H1 (cell line): Measurements from ENCODE around the gene STK39. TPM values are rescaled to one million over a fixed set of nuclear protein-coding genes. Genes with fewer than 3 reads are reported as not detected.

Source experiments
- CTCF ChIA-PET: fragments of 300-600 bp; sonication (Branson Sonifier 250); formaldehyde crosslinking; loops from one replicate; lab custom pipeline; 2021; ENCODE audit not compliant: partially characterized antibody; lab: Charles Lee
- POLR2A ChIA-PET: fragments of 300-600 bp; sonication (Branson Sonifier 250); formaldehyde crosslinking; loops from one replicate; lab custom pipeline; 2021; ENCODE audit warnings: inconsistent platforms; ENCODE audit not compliant: partially characterized antibody; lab: Charles Lee
- DNase-seq, 2 experiments: peaks; one replicate each; pipeline versions ENCODE4 v3.0.0 to v3.0.0-alpha.2; 2010 to 2022; ENCODE audit warnings: low spot score in 2 of 2, low read depth in 1 of 2, mixed read lengths in 1 of 2
- FAIRE-seq: peaks from 2 replicates; lab custom pipeline; 2011; peaks lifted over from hg19 to GRCh38; lab: Jason Lieb, UNC
- H2AFZ ChIP-seq: 2 replicates; pipeline ENCODE4 v1.8.1; 2012; ENCODE audit warnings: low read length, inconsistent platforms
- H2AK5ac ChIP-seq: 2 replicates; pipeline ENCODE4 v1.6.1; 2013; ENCODE audit warnings: low read depth, low read length
- H2BK120ac ChIP-seq: replicated peaks from 2 replicates; pipeline ENCODE3; 2013; ENCODE audit warnings: low read depth, low read length, inconsistent platforms
- H2BK12ac ChIP-seq: 2 replicates; pipeline ENCODE4 v1.6.1; 2013; ENCODE audit warnings: low read depth, low read length
- H2BK15ac ChIP-seq: 2 replicates; pipeline ENCODE4 v1.6.1; 2013; ENCODE audit warnings: low read length
- H2BK20ac ChIP-seq: 2 replicates; pipeline ENCODE4 v1.6.1; 2013; ENCODE audit warnings: low read length
- H2BK5ac ChIP-seq: 2 replicates; pipeline ENCODE4 v1.6.1; 2013; ENCODE audit warnings: low read depth, low read length
- H3K14ac ChIP-seq: 2 replicates; pipeline ENCODE4 v1.6.1; 2013; ENCODE audit warnings: inconsistent platforms; ENCODE audit not compliant: insufficient read length
- H3K18ac ChIP-seq: 2 replicates; pipeline ENCODE4 v1.6.1; 2013; ENCODE audit warnings: low read length; ENCODE audit errors: extremely low read depth
- H3K23ac ChIP-seq: 2 replicates; pipeline ENCODE4 v1.6.1; 2013; ENCODE audit warnings: inconsistent platforms; ENCODE audit not compliant: insufficient read length
- H3K23me2 ChIP-seq: 2 replicates; pipeline ENCODE4 v1.6.1; 2013; ENCODE audit warnings: low read depth, low read length
- H3K27ac ChIP-seq: 2 replicates; pipeline ENCODE4 v1.6.1; 2011; ENCODE audit warnings: low read depth, low read length, inconsistent platforms
- H3K27me3 ChIP-seq, 4 experiments: replicated peaks in 1 of 4; 1 replicate in 1 of 4; 2 replicates in 3 of 4; pipeline versions ENCODE4 v1.6.1 to v1.8.1; 2011 to 2013; ENCODE audit warnings: low read length in 3 of 4, mild to moderate bottlenecking in 3 of 4, inconsistent platforms in 2 of 4, mixed read lengths in 2 of 4, moderate library complexity in 1 of 4; ENCODE audit not compliant: control insufficient read depth in 3 of 4, insufficient read depth in 3 of 4; ENCODE audit errors: extremely low read depth in 1 of 4
- H3K36me3 ChIP-seq, 4 experiments: 2 replicates each; pipeline versions ENCODE4 v1.6.1 to v1.8.1; 2011 to 2013; ENCODE audit warnings: mild to moderate bottlenecking in 4 of 4, low read length in 3 of 4, moderate library complexity in 2 of 4, control low read depth in 1 of 4, inconsistent platforms in 1 of 4; ENCODE audit not compliant: insufficient read depth in 4 of 4, control insufficient read depth in 2 of 4
- H3K4ac ChIP-seq: replicated peaks from 2 replicates; pipeline ENCODE3; 2013; ENCODE audit warnings: low read length, low read depth, mixed read lengths, inconsistent platforms; ENCODE audit not compliant: insufficient read length
- H3K4me1 ChIP-seq, 4 experiments: replicated peaks in 1 of 4; 1 replicate in 1 of 4; 2 replicates in 3 of 4; pipeline versions ENCODE4 v1.6.1 to v1.8.1; 2011 to 2013; ENCODE audit warnings: low read length in 3 of 4, inconsistent platforms in 2 of 4, mixed read lengths in 1 of 4; ENCODE audit not compliant: insufficient read depth in 4 of 4, control insufficient read depth in 3 of 4
- H3K4me2 ChIP-seq, 2 experiments: 2 replicates each; pipeline versions ENCODE4 v1.6.1 to v1.8.1; 2011 to 2013; ENCODE audit warnings: low read depth in 2 of 2, low read length in 2 of 2, control low read depth in 1 of 2, inconsistent platforms in 1 of 2, mild to moderate bottlenecking in 1 of 2; ENCODE audit not compliant: insufficient read depth in 1 of 2
- H3K4me3 ChIP-seq, 4 experiments: fragments of 200-600, 300-600 bp in 1 of 4; sonication (generic), shearing (Covaris generic), sonication (Bioruptor Twin) in 1 of 4; 2 replicates each; pipeline versions ENCODE4 v1.5.1 to v1.8.1; 2011 to 2016; ENCODE audit warnings: low read length in 4 of 4, low read depth in 3 of 4, control low read depth in 2 of 4, inconsistent platforms in 2 of 4, mild to moderate bottlenecking in 2 of 4, mixed read lengths in 1 of 4, moderate library complexity in 1 of 4; ENCODE audit not compliant: insufficient read depth in 2 of 4; ENCODE audit errors: extremely low read depth in 1 of 4
- H3K56ac ChIP-seq: replicated peaks from 2 replicates; pipeline ENCODE3; 2013; ENCODE audit warnings: low read depth, mild to moderate bottlenecking, mixed read lengths, low read length, inconsistent platforms; ENCODE audit not compliant: insufficient read length
- H3K79me1 ChIP-seq: 2 replicates; pipeline ENCODE4 v1.6.1; 2013; ENCODE audit warnings: low read depth, low read length, control low read depth
- H3K79me2 ChIP-seq, 2 experiments: 2 replicates each; pipeline versions ENCODE4 v1.6.1 to v1.8.1; 2012 to 2013; ENCODE audit warnings: low read length in 2 of 2, mild to moderate bottlenecking in 2 of 2, inconsistent platforms in 1 of 2; ENCODE audit not compliant: insufficient read depth in 2 of 2, control insufficient read depth in 1 of 2
- H3K9ac ChIP-seq, 4 experiments: replicated peaks in 1 of 4; 1 replicate in 1 of 4; 2 replicates in 3 of 4; pipeline versions ENCODE4 v1.6.1 to v1.8.1; 2011 to 2013; ENCODE audit warnings: low read depth in 3 of 4, low read length in 3 of 4, control low read depth in 2 of 4, mild to moderate bottlenecking in 2 of 4, moderate library complexity in 2 of 4, inconsistent platforms in 1 of 4; ENCODE audit errors: extremely low read depth in 1 of 4
- H3K9me3 ChIP-seq, 2 experiments: 2 replicates each; pipeline versions ENCODE4 v1.6.1 to v1.8.1; 2012 to 2013; ENCODE audit warnings: mild to moderate bottlenecking in 2 of 2, moderate library complexity in 2 of 2, control low read depth in 1 of 2, inconsistent platforms in 1 of 2, low read depth in 1 of 2, low read length in 1 of 2, mixed read lengths in 1 of 2; ENCODE audit not compliant: insufficient read depth in 2 of 2
- H4K20me1 ChIP-seq, 2 experiments: replicated peaks in 1 of 2; 2 replicates each; pipeline versions ENCODE3 to v1.8.1; 2011 to 2013; ENCODE audit warnings: inconsistent platforms in 2 of 2, low read length in 2 of 2, mild to moderate bottlenecking in 1 of 2; ENCODE audit not compliant: insufficient read depth in 2 of 2, control insufficient read depth in 1 of 2
- H4K5ac ChIP-seq: 2 replicates; pipeline ENCODE4 v1.6.1; 2013; ENCODE audit warnings: low read length, low read depth, mixed read lengths, inconsistent platforms; ENCODE audit not compliant: insufficient read length
- H4K8ac ChIP-seq: 2 replicates; pipeline ENCODE4 v1.8.0; 2013; ENCODE audit warnings: mild to moderate bottlenecking, moderate library complexity, low read length, inconsistent platforms; ENCODE audit not compliant: insufficient read depth; ENCODE audit errors: extremely low read depth
- H4K91ac ChIP-seq: replicated peaks from 2 replicates; pipeline ENCODE3; 2013; ENCODE audit warnings: low read length, mixed read lengths, inconsistent platforms; ENCODE audit not compliant: insufficient read length
- BRCA1 ChIP-seq: IDR thresholded peaks from 2 replicates; pipeline ENCODE4 v1.6.1; 2012; ENCODE audit warnings: low read depth, low read length, improper control_type of control experiment
- CBX8 ChIP-seq: fragments of 300-800, 300-1000 bp; sonication (generic); IDR thresholded peaks from 2 replicates; pipeline ENCODE4 v1.7.1; 2016; ENCODE audit warnings: low read depth, low read length, borderline replicate concordance
- CHD2 ChIP-seq: IDR thresholded peaks from 2 replicates; pipeline ENCODE4 v1.6.1; 2012; ENCODE audit warnings: low read length, improper control_type of control experiment
- GABPA ChIP-seq: IDR thresholded peaks from 2 replicates; pipeline ENCODE4 v1.6.1; 2011; ENCODE audit warnings: mild to moderate bottlenecking, low read length, moderate library complexity, borderline replicate concordance; ENCODE audit not compliant: insufficient read depth
- KDM5A ChIP-seq: fragments of 200-600 bp; IDR thresholded peaks from 2 replicates; pipeline ENCODE4 v1.7.1; 2012; ENCODE audit warnings: mild to moderate bottlenecking, low read length, inconsistent platforms, mixed read lengths
- NANOG ChIP-seq: IDR thresholded peaks from 2 replicates; pipeline ENCODE4 v1.6.1; 2011; ENCODE audit warnings: low read length, low read depth, mild to moderate bottlenecking, inconsistent platforms; ENCODE audit not compliant: insufficient read depth, poor library complexity, severe bottlenecking
- RNF2 ChIP-seq: fragments of 200-900, 300-1000 bp; sonication (generic); IDR thresholded peaks from 2 replicates; pipeline ENCODE4 v1.7.1; 2016; ENCODE audit warnings: borderline replicate concordance, low read depth, mild to moderate bottlenecking, antibody characterized with exemption, low read length; ENCODE audit not compliant: poor library complexity, severe bottlenecking; ENCODE audit errors: missing control alignments
- SP4 ChIP-seq: IDR thresholded peaks from 2 replicates; pipeline ENCODE4 v1.6.1; 2012; ENCODE audit warnings: low read length, inconsistent platforms
- SRF ChIP-seq: IDR thresholded peaks from 2 replicates; pipeline ENCODE4 v1.6.1; 2011; ENCODE audit warnings: mild to moderate bottlenecking, low read depth, low read length, moderate library complexity
- TAF1 ChIP-seq: IDR thresholded peaks from 2 replicates; pipeline ENCODE4 v1.6.1; 2011; ENCODE audit warnings: mild to moderate bottlenecking, low read depth, low read length
- WGBS, 2 experiments: shearing (Covaris generic) in 1 of 2; methylation state at CpG; one replicate each; pipeline versions ENCODE4 v1.1.6 to v1.1.7; 2013 to 2015; ENCODE audit warnings: low lambda C conversion rate in 2 of 2, mixed read lengths in 2 of 2, inconsistent platforms in 1 of 2, low coverage in 1 of 2, missing lambda C conversion rate in 1 of 2; ENCODE audit not compliant: insufficient replicate concordance in 2 of 2, insufficient coverage in 1 of 2, insufficient read length in 1 of 2; ENCODE audit errors: extremely low coverage in 1 of 2, missing lambda C conversion rate in 1 of 2; 5-methylcytosine and 5-hydroxymethylcytosine counted together
- polyA plus RNA-seq, 7 experiments: library from polyadenylated mRNA; depleted of rRNA in 3 of 7; stranded (reverse) in 5 of 7; unstranded in 2 of 7; fragments of >200 nt in 5 of 7; fragments of 200-250 nt in 2 of 7; gene quantifications; 1 replicate in 5 of 7; 2 replicates in 1 of 7; 4 replicates in 1 of 7; pipeline versions ENCODE4 v1.2.1 to v1.2.3, GENCODE V29; 2011 to 2013; ENCODE audit warnings: missing spikeins in 2 of 7, mixed read lengths in 2 of 7
- total RNA-seq: library from RNA; stranded (reverse); fragmentation: NEBNext Ultra II Directional; extraction: Animal tissue kit (Norgen Biotek cat#: 25700); gene quantifications from 2 replicates; pipeline ENCODE4 v1.2.1, GENCODE V29; 2021
- TF ChIP-seq, protein P1 (sequence below): IDR thresholded peaks from 2 replicates; pipeline ENCODE4 v1.6.1; 2012; ENCODE audit warnings: inconsistent platforms
- TF ChIP-seq, protein P2 (sequence below): IDR thresholded peaks from 2 replicates; pipeline ENCODE4 v1.6.1; 2011; ENCODE audit warnings: low read depth, mild to moderate bottlenecking, low read length; ENCODE audit not compliant: insufficient read depth

Gene STK39
- total and polyA plus RNA-seq, 2 of the 8 experiments (the other 6 are each of a cell fraction or from before 2014, with no cell fraction given): 13.7 to 23.8 TPM

DNA sequence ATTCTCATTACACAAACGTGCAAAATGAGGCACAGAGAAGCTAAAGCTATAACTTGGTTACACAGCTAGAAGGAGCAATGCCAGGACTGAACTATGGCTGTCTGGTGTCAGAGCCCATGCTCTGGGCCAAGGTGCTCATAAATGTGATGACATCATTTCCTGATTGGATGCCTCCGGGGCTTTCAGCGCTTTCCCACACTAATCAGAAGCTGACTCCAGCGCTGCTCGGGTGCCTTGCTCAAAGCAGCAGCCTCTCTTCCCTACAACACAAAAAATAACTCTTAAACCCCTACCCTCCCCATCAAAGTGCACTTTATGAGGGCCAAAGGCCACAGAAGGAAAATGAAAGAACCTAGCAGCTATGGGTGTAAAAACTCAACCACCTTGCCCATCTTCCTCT, 90.7 kb downstream of the STK39 start:
- Histone ChIP-seq H3K4me3 (no peak overlapping the region), H2AK5ac (no peak overlapping the region), H3K23ac (no peak overlapping the region), H2BK20ac (no peak overlapping the region), H3K27me3 (no peaks in the 10 kb centered on the region), H3K14ac (no peak overlapping the region), H2BK120ac (no peak overlapping the region), H3K9ac (no peak overlapping the region), H4K8ac (no peak overlapping the region), H3K18ac (no peak overlapping the region), H4K5ac (no peak overlapping the region), H3K4ac (no peak overlapping the region), H2BK5ac (no peak overlapping the region), H2AFZ (no peak overlapping the region), H3K36me3 (no peaks in the 10 kb centered on the region; a peak in 1 of 8 replicates), H3K4me2 (no peak overlapping the region), H2BK15ac (no peak overlapping the region), H3K79me2 (no peaks in the 10 kb centered on the region), H4K91ac (no peak overlapping the region), H4K20me1 (no peaks in the 10 kb centered on the region), H3K9me3 (no peaks in the 10 kb centered on the region), H2BK12ac (no peak overlapping the region), H3K79me1 (no peaks in the 10 kb centered on the region), H3K4me1 (no peaks in the 10 kb centered on the region), H3K27ac (no peak overlapping the region), H3K56ac (no peak overlapping the region), H3K23me2 (no peaks in the 10 kb centered on the region)
- ChIA-PET CTCF (interaction anchor here (0.9 to 7.5 kb wide), 7 partner anchors 8 to 181 kb away, joined by 3 to 36 read pairs (median 3); no protein-coding TSS in a partner anchor), POLR2A (interaction anchor here (1.8 kb wide), 1 partner anchor 11 kb away, joined by 4 read pairs; no protein-coding TSS in a partner anchor)
- DNase-seq (no peak), FAIRE-seq (no peak)
- 89% methylated on average over 5 of the region's 5 CpGs; no CpG with 5 or more reads in 1 of the 2 experiments for WGBS, 2 experiments
- TF ChIP-seq KDM5A: no peak
- no peak for TF ChIP-seq TAF1
- TF ChIP-seq SRF: no peak
- no peak for TF ChIP-seq SP4
- TF ChIP-seq CBX8: no peak
- TF ChIP-seq BRCA1: no peak
- no peak for TF ChIP-seq GABPA
- TF ChIP-seq, protein P1, sequence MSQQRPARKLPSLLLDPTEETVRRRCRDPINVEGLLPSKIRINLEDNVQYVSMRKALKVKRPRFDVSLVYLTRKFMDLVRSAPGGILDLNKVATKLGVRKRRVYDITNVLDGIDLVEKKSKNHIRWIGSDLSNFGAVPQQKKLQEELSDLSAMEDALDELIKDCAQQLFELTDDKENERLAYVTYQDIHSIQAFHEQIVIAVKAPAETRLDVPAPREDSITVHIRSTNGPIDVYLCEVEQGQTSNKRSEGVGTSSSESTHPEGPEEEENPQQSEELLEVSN: no peak
- TF ChIP-seq, protein P2, sequence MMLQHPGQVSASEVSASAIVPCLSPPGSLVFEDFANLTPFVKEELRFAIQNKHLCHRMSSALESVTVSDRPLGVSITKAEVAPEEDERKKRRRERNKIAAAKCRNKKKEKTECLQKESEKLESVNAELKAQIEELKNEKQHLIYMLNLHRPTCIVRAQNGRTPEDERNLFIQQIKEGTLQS: no peak
- TF ChIP-seq CHD2: no peak
- no peak for TF ChIP-seq NANOG
- no peak for TF ChIP-seq RNF2
